Middle frontal gyrus (tissue), 1 donor: ENCODE results near the gene SFMBT2.

Source experiments
- DNase-seq: peaks from one replicate; pipeline ENCODE4 v3.0.0-alpha.2; 2015; ENCODE audit warnings: low spot score; ENCODE audit errors: extremely low spot score

SFMBT2 gene

DNA sequence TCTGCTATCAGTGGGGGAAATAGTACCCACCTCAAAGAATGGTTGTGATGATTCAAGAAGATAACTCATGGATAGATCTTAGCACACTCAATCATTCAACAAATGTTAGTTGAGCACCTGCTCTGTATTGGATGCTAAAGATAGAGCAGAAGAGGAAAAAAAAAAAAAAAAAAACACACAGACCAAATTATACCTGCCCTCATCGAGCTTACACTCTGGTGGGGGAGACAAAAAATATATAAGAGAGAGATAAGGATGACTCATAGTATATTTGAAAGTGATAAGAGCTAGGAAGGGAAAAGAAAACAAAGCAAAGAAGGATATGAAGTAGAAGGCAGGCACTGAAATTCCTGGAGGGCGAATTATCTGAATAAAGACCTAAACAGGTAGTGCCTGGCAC, 258.5 kb downstream of the SFMBT2 start:
- DNase-seq: no peak

GRCh38 chr10:7151538-7151937, 259.3 kb downstream of the SFMBT2 start:
- no peak for DNase-seq

DNA sequence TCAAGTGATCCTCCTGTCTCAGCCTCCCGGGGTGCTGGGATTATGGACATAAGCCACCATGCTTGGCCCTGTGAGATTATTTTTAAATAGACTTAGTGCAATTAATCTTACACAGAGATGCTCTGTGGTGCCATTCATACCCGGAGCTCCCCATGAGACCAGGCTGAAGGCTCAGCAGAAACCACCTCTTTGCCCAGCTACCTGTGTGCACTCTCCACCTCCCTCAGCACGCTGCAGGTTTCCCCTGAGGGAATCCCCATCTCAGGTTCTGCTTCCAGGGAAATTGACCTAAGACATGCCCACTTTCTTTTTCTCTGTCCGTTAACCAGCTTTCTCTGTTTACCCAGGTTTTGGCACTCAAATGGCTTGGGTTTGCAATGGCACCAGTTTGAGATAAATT, 260.5 kb downstream of the SFMBT2 start:
- no peak for DNase-seq

- no peak for DNase-seq
These were observed 264.6 kb downstream of the SFMBT2 start for GRCh38 chr10:7146189-7146588.

- no peak for DNase-seq
These were observed 274.8 kb downstream of the SFMBT2 start for GRCh38 chr10:7136016-7136415.

GRCh38 chr10:7135188-7135587, 275.6 kb downstream of the SFMBT2 start:
- no peak for DNase-seq

DNA sequence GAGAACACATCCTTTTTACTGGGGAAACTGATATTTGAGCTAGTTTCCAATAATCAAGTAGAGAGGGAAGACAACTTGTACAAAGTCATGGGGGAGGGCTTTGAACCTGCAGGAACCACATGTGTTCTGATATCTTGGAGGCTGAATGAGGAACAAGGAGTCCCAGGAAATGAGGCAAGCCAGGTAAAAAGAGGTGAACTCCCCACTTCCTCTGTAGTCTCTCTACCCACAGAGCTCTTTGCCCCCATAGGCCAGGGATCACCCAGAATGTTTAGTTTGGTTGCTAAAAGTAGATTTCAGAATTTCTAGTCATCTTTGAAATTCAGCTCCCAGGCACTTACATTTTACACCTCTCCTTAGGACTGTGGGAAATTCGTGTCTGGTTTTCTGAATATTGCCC, 276.4 kb downstream of the SFMBT2 start:
- no peak for DNase-seq

- no peak for DNase-seq
These were observed 276.9 kb downstream of the SFMBT2 start for GRCh38 chr10:7133958-7134357.

DNA sequence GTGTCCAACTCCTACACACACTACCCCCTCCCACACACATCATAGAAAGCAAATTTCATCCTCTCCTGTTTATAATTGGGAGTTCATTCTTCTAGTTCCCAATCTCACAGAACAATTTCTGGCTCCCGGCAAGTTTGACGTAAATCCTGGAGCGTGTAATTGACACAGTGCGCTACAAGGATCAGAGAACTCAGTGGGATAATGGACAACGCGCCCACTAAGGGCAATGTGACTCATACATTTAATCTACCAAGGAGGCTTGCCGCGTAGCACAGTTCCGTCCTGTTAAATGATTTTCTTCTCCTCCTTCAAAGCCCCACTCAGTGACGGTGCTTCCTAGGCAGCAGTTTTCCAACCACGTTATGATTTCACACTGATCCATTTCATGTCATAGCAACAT, 277.6 kb downstream of the SFMBT2 start:
- DNase-seq: no peak

DNA sequence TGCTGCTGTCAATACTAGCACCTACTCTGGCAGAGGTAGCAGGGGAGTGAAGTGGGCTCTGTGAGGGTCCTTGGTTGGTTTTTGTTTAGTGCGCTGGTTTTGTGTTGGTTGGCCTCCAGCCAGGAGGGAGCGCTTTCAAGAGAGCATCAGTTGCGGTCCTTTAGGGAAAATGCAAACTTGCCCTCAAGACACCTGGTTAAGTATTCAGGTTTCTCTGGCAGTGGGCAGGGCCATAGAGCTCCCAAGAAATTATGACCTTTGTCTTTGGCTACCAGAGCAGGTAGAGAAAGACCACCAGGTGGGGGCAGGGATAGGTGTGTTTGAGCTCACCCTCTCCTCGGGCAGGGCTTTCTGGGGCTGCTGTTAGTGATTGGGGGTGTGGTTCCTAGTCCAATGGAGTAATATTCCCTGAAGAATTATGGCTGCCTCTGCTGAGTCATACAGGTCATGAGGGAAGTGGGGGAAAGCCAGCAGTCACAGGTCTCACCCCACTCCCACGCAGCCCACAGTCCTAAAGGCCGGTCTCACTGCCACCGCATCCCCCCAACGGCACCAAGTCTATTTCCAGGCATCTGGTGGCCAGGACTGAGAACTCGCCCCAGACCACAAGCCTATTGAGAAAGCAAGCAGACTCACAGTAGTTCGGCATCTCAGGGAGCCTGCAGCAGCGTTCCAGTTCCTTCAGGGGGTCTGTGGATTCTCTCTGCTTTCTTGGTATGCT, 280.5 kb downstream of the SFMBT2 start:
- no peak for DNase-seq

DNA sequence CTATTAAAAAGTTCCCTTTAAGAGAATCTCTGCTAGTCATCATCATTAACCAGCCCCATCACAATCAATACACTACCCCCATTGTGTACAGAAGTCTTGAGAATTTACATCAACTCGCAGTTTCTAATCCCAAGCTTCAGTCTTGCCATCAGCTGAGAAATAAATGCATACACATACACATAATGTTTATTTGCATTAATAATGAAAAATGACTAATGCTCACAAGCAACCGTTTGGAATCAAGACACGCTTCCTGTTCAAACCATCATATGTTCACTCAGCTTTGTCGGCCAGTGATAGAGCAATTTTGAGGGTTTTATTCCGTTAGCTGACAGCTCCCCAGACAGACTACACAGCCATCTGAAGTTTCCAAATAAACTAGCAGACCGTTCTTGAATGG, 287.1 kb downstream of the SFMBT2 start:
- DNase-seq: no peak

DNA sequence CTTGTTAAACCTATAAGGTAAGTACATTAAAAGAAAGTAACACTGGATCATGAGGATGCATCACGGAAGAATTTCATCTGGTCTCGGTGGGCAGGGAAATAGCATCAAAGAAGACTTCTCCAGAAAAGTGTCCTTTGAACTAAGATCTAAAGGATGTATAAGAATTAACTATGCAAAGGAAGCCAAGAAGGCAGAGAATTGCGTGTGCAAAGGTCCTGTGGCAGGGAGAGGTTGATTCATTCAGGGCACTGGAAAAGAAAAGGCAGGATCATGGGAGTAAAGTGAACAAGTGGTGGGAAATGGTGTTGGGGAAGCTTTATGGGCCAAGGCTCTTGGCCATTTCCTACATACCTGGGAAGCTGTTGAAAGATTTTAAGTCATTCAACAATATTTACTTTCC, 288.3 kb downstream of the SFMBT2 start:
- no peak for DNase-seq

GRCh38 chr10:7121154-7121797, 289.6 kb downstream of the SFMBT2 start:
- DNase-seq: peak; percentile 11

GRCh38 chr10:7119325-7120015, 291.4 kb downstream of the SFMBT2 start:
- DNase-seq: no peak

GRCh38 chr10:7117806-7118674, 292.8 kb downstream of the SFMBT2 start:
- DNase-seq: peak; percentile 4

- no peak for DNase-seq
These were observed 293.5 kb downstream of the SFMBT2 start for GRCh38 chr10:7117177-7117799.

- DNase-seq: no peak
These were observed 299.3 kb downstream of the SFMBT2 start for GRCh38 chr10:7111561-7111960.

DNA sequence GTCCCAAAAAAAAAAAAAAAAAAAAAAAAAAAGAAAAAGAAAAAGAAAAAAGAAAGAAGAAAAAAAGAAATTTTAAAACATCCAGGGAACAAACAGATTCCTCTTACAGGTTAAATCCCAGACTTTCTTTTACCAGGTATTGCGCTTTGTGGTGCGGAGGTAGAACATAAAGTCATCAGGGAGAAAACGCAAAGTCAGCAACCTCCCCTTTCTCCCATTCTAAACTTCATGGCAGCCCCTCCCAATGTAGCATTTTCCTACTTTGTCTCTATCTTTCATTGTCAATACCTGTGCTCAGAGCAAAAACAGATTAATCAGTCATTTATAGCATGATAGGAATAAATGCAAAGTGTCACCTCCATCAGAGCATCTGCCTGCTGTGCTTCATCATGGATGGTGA, 299.7 kb downstream of the SFMBT2 start:
- DNase-seq: no peak
